Brain microvascular endothelial cell (primary cell): ENCODE data around the gene GPR171.

Experiments used
- DNase-seq: peaks from one replicate; pipeline ENCODE4 v3.0.0-alpha.2; 2020
- H3K27ac ChIP-seq: fragments of 250-450 bp; sonication (Bioruptor Pico); 2 replicates; pipeline ENCODE4 v1.5.1; 2020; ENCODE audit warnings: mild to moderate bottlenecking, moderate library complexity
- H3K27me3 ChIP-seq: fragments of 250-450 bp; sonication (Bioruptor Pico); replicated peaks from 2 replicates; pipeline ENCODE4 v1.5.1; 2020; ENCODE audit warnings: mild to moderate bottlenecking
- H3K36me3 ChIP-seq: fragments of 250-450 bp; sonication (Bioruptor Pico); replicated peaks from 2 replicates; pipeline ENCODE4 v1.5.1; 2020; ENCODE audit warnings: mild to moderate bottlenecking
- H3K4me3 ChIP-seq: 2 replicates; pipeline ENCODE4 v1.5.1; 2011; ENCODE audit warnings: low read depth, mild to moderate bottlenecking, control low read depth, low read length, moderate library complexity
- CTCF ChIP-seq: IDR thresholded peaks from 2 replicates; pipeline ENCODE4 v1.5.1; 2011; ENCODE audit warnings: low read depth, mild to moderate bottlenecking, moderate library complexity, low read length, control low read depth, inconsistent platforms; ENCODE audit errors: missing control alignments
- in situ Hi-C: cut with HindIII; loops from 2 replicates; pipeline ENCODE4 v1.10.0; 2017; ENCODE audit warnings: low sequenced_read_pairs, low pct_ligation_motif_present

Gene GPR171

GRCh38 chr3:151218136-151218535, 15.1 kb upstream of the GPR171 start:
- Histone ChIP-seq H3K36me3 (no peaks in the 10 kb centered on the region), H3K27ac (no peak overlapping the region), H3K27me3 (no peaks in the 10 kb centered on the region), H3K4me3 (no peak overlapping the region)
- DNase-seq = no peak
- in situ Hi-C loops = no loop called here
- TF ChIP-seq CTCF = no peak

GRCh38 chr3:151216641-151217607, 13.9 kb upstream of the GPR171 start:
- Histone ChIP-seq H3K27ac (no peak overlapping the region), H3K36me3 (no peaks in the 10 kb centered on the region), H3K4me3 (no peak overlapping the region), H3K27me3 (no peaks in the 10 kb centered on the region)
- TF ChIP-seq CTCF = no peak
- peak; percentile 49 for DNase-seq
- in situ Hi-C loops = no loop called here

GRCh38 chr3:151214459-151214858, 11.4 kb upstream of the GPR171 start:
- Histone ChIP-seq H3K27me3 (no peaks in the 10 kb centered on the region), H3K4me3 (no peak overlapping the region), H3K27ac (no peak overlapping the region), H3K36me3 (no peaks in the 10 kb centered on the region)
- peak; percentile 25 for TF ChIP-seq CTCF
- in situ Hi-C loops = no loop called here
- no peak for DNase-seq

GRCh38 chr3:151213881-151214280, 10.9 kb upstream of the GPR171 start:
- Histone ChIP-seq H3K27ac (no peak overlapping the region), H3K27me3 (no peaks in the 10 kb centered on the region), H3K36me3 (no peaks in the 10 kb centered on the region), H3K4me3 (no peak overlapping the region)
- no peak for DNase-seq
- TF ChIP-seq CTCF = no peak
- in situ Hi-C loops = no loop called here

- Histone ChIP-seq H3K27ac (no peak overlapping the region), H3K36me3 (no peaks in the 10 kb centered on the region), H3K4me3 (no peak overlapping the region), H3K27me3 (no peaks in the 10 kb centered on the region)
- no peak for DNase-seq
- in situ Hi-C loops = no loop called here
- no peak for TF ChIP-seq CTCF
These were observed 10.1 kb upstream of the GPR171 start for GRCh38 chr3:151213151-151213550.
